Superior temporal gyrus (tissue), 1 donor: ENCODE data around the gene PLCG1.

Source experiments
- DNase-seq: peaks from one replicate; pipeline ENCODE4 v3.0.0-alpha.2; 2016; ENCODE audit errors: extremely low spot score

Gene PLCG1

GRCh38 chr20:41179961-41180360, 42.6 kb downstream of the PLCG1 start:
- DNase-seq = no peak

- no peak for DNase-seq
Measured at GRCh38 chr20:41180599-41181333, 43.4 kb downstream of the PLCG1 start.

GRCh38 chr20:41181567-41181966, 44.2 kb downstream of the PLCG1 start:
- no peak for DNase-seq

- DNase-seq = no peak
Measured at GRCh38 chr20:41182296-41183212, 45.2 kb downstream of the PLCG1 start.

GRCh38 chr20:41183391-41183790, 46.0 kb downstream of the PLCG1 start:
- DNase-seq = no peak

GRCh38 chr20:41183831-41184230, 46.5 kb downstream of the PLCG1 start:
- DNase-seq = no peak

- DNase-seq = peak; percentile 82
Measured at GRCh38 chr20:41185013-41185757, 47.8 kb downstream of the PLCG1 start.

- DNase-seq = no peak
Measured at GRCh38 chr20:41187668-41188067, 50.3 kb downstream of the PLCG1 start.

GRCh38 chr20:41191562-41192500, 54.5 kb downstream of the PLCG1 start:
- no peak for DNase-seq

- DNase-seq = no peak
Measured at GRCh38 chr20:41192575-41192974, 55.2 kb downstream of the PLCG1 start.

GRCh38 chr20:41196653-41197225, 59.4 kb downstream of the PLCG1 start:
- peak; percentile 4 for DNase-seq

GRCh38 chr20:41198443-41198842, 61.1 kb downstream of the PLCG1 start:
- DNase-seq = peak; percentile 4

- peak; percentile 40 for DNase-seq
Measured at GRCh38 chr20:41200446-41201202, 63.3 kb downstream of the PLCG1 start.

GRCh38 chr20:41201760-41202159, 64.4 kb downstream of the PLCG1 start:
- DNase-seq = peak; percentile 9

GRCh38 chr20:41202426-41202825, 65.1 kb downstream of the PLCG1 start:
- DNase-seq = no peak

GRCh38 chr20:41203660-41204059, 66.3 kb downstream of the PLCG1 start:
- DNase-seq = peak; percentile 5

- peak; percentile 84 for DNase-seq
Measured at GRCh38 chr20:41204304-41205265, 67.2 kb downstream of the PLCG1 start.

GRCh38 chr20:41205313-41205712, 68.0 kb downstream of the PLCG1 start:
- peak; percentile 95 for DNase-seq
